Measurements from ENCODE around the gene KRT39. TPM values are rescaled to one million over a fixed set of nuclear protein-coding genes. Genes with fewer than 3 reads are reported as not detected.

Gene KRT39
- total and polyA plus RNA-seq, 2 donors (not counting 3 experiments of a cell fraction or from before 2014, with no cell fraction given), result not detected

GRCh38 chr17:40947929-40948328 lies 18.8 kb downstream of the KRT39 start:
- DNase-seq (ENCODE audit: low read depth, low spot score), result no peak
- TF ChIP-seq, protein P1, sequence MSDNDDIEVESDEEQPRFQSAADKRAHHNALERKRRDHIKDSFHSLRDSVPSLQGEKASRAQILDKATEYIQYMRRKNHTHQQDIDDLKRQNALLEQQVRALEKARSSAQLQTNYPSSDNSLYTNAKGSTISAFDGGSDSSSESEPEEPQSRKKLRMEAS (IDR thresholded peaks at IDR 0.05; ENCODE audit: insufficient read depth, insufficient read length), result no peak
- no TSS peak for BruUV-seq (replicated peaks)
- no peaks in the 10 kb centered on the region for H3K4me1 ChIP-seq (ENCODE audit: control insufficient read depth, extremely low read depth, insufficient read depth, low read length)
- no peaks in the 10 kb centered on the region for H3K9me3 ChIP-seq (replicated peaks; ENCODE audit: control insufficient read depth, insufficient read depth, low read length)
- POLR2A ChIA-PET, result no interaction called here
- peaks cover 6 to 10% of the 10 kb centered on the region in 2 experiments for H3K27me3 ChIP-seq (ENCODE audit: control insufficient read depth in 2 of 2, insufficient read depth in 2 of 2, low read length in 2 of 2)
- H3K27ac ChIP-seq (ENCODE audit: insufficient read depth, low read depth, low read length), result no peak overlapping the region
- H3K79me2 ChIP-seq (ENCODE audit: control insufficient read depth, insufficient read depth, low read length), result no peaks in the 10 kb centered on the region
- H2AFZ ChIP-seq (ENCODE audit: low read depth, low read length), result no peak overlapping the region
- H3K4me3 ChIP-seq (replicated peaks in 1 of 3; ENCODE audit: insufficient read depth in 1 of 3, low read depth in 1 of 3, low read length in 3 of 3), result no peak overlapping the region
- H3K36me3 ChIP-seq (ENCODE audit: control insufficient read depth in 2 of 2, extremely low read depth in 1 of 2, insufficient read depth in 2 of 2, low read length in 2 of 2), result no peaks in the 10 kb centered on the region
- CTCF ChIA-PET, result no interaction called here
- H4K20me1 ChIP-seq (replicated peaks; ENCODE audit: control insufficient read depth, extremely low read depth, insufficient read depth, low read length), result no peaks in the 10 kb centered on the region
- intact Hi-C loops (cut with micrococcal nuclease) (no loop called here), dilution Hi-C loops (cut with MboI; ENCODE audit: extremely low pct_ligation_motif_present, low sequenced_read_pairs) (no loop called here)
- FAIRE-seq, result no peak
- H3K9ac ChIP-seq (replicated peaks; ENCODE audit: extremely low read depth, insufficient read depth, low read length), result no peak overlapping the region
- no peaks in the 10 kb centered on the region for H3K9me1 ChIP-seq (replicated peaks; ENCODE audit: control insufficient read depth, extremely low read depth, insufficient read depth, low read length)
- H3K4me2 ChIP-seq (ENCODE audit: insufficient read depth, low read length), result no peak overlapping the region

DNA sequence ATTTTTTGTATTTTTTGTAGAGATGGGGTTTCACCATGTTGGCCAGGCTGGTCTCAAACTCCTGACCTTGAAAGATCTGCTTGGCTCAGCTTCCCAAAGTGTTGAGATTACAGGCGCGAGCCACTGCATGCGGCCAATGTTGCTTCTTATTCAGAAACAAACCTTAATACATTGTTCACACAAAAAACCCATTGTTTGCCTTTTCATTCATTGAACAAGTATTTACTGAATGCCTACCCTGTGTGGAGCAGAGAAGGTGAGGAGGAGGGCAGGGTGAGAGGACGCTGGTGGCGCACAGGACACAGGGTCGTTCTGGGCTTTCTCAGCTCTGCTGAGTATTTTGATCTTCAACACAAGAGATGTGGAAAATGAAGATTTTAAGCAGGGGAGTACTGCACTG lies 21.3 kb downstream of the KRT39 start:
- Histone ChIP-seq H3K27me3 (ENCODE audit: control insufficient read depth in 2 of 2, insufficient read depth in 2 of 2, low read length in 2 of 2) (peaks cover 6 to 10% of the 10 kb centered on the region in 2 experiments), H3K36me3 (ENCODE audit: control insufficient read depth in 2 of 2, extremely low read depth in 1 of 2, insufficient read depth in 2 of 2, low read length in 2 of 2) (no peaks in the 10 kb centered on the region), H3K79me2 (ENCODE audit: control insufficient read depth, insufficient read depth, low read length) (no peaks in the 10 kb centered on the region), H3K27ac (ENCODE audit: insufficient read depth, low read depth, low read length) (no peak overlapping the region), H3K9ac (replicated peaks; ENCODE audit: extremely low read depth, insufficient read depth, low read length) (no peak overlapping the region), H2AFZ (ENCODE audit: low read depth, low read length) (no peak overlapping the region), H3K4me3 (replicated peaks in 1 of 3; ENCODE audit: insufficient read depth in 1 of 3, low read depth in 1 of 3, low read length in 3 of 3) (no peak overlapping the region), H3K9me3 (replicated peaks; ENCODE audit: control insufficient read depth, insufficient read depth, low read length) (no peaks in the 10 kb centered on the region), H3K4me2 (ENCODE audit: insufficient read depth, low read length) (no peak overlapping the region), H4K20me1 (replicated peaks; ENCODE audit: control insufficient read depth, extremely low read depth, insufficient read depth, low read length) (no peaks in the 10 kb centered on the region), H3K9me1 (replicated peaks; ENCODE audit: control insufficient read depth, extremely low read depth, insufficient read depth, low read length) (no peaks in the 10 kb centered on the region), H3K4me1 (ENCODE audit: control insufficient read depth, extremely low read depth, insufficient read depth, low read length) (no peaks in the 10 kb centered on the region)
- TF ChIP-seq FOS (IDR thresholded peaks at IDR 0.05; ENCODE audit: borderline replicate concordance, insufficient read depth, low read length) (no peak), POLR2AphosphoS5 (IDR thresholded peaks at IDR 0.05; ENCODE audit: insufficient read depth, low read depth, low read length) (no peak), MYC (IDR thresholded peaks at IDR 0.05; ENCODE audit: low read depth, low read length) (no peak), EZH2 (IDR thresholded peaks at IDR 0.05; ENCODE audit: borderline replicate concordance, low read depth, low read length, severe bottlenecking) (no peak), POLR2A (IDR thresholded peaks at IDR 0.05; ENCODE audit: low read depth, low read length) (no peak), GATA2 (IDR thresholded peaks at IDR 0.05; ENCODE audit: insufficient read depth, insufficient read length, low read depth, low read length) (no peak), JUN (IDR thresholded peaks at IDR 0.05; ENCODE audit: borderline replicate concordance, insufficient read depth, insufficient read length, low read depth) (no peak)
- TF ChIP-seq, protein P1 (IDR thresholded peaks at IDR 0.05; ENCODE audit: insufficient read depth, insufficient read length), result no peak
- TF ChIP-seq, protein P2, sequence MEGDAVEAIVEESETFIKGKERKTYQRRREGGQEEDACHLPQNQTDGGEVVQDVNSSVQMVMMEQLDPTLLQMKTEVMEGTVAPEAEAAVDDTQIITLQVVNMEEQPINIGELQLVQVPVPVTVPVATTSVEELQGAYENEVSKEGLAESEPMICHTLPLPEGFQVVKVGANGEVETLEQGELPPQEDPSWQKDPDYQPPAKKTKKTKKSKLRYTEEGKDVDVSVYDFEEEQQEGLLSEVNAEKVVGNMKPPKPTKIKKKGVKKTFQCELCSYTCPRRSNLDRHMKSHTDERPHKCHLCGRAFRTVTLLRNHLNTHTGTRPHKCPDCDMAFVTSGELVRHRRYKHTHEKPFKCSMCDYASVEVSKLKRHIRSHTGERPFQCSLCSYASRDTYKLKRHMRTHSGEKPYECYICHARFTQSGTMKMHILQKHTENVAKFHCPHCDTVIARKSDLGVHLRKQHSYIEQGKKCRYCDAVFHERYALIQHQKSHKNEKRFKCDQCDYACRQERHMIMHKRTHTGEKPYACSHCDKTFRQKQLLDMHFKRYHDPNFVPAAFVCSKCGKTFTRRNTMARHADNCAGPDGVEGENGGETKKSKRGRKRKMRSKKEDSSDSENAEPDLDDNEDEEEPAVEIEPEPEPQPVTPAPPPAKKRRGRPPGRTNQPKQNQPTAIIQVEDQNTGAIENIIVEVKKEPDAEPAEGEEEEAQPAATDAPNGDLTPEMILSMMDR (IDR thresholded peaks at IDR 0.05; ENCODE audit: extremely low read depth in 1 of 2, insufficient read depth in 1 of 2, low read depth in 1 of 2, low read length in 2 of 2), result no peak
- dilution Hi-C loops (cut with MboI; ENCODE audit: extremely low pct_ligation_motif_present, low sequenced_read_pairs), result no loop called here
- CTCF ChIA-PET, result no interaction called here
- DNase-seq (ENCODE audit: low read depth, low spot score) (no peak), FAIRE-seq (no peak)
- POLR2A ChIA-PET, result no interaction called here
- intact Hi-C loops (cut with micrococcal nuclease), result no loop called here
- no TSS peak for BruUV-seq (replicated peaks)

Measured in endothelial cell of umbilical vein (primary cell).